Psoas muscle (tissue), 8 donors: ENCODE measurements around the gene TSHZ2. TPM values are rescaled to one million over a fixed set of nuclear protein-coding genes. Genes with fewer than 3 reads are reported as not detected.

Experiments used
- ATAC-seq, 4 donors: fragments of 200-7000 bp; cut with Tn5 transposase; one replicate each; pipeline ENCODE4 v1.9.1; 2020; ENCODE audit warnings: moderate library complexity in 3 of 4, mild to moderate bottlenecking in 2 of 4
- DNase-seq, 2 donors: peaks; one replicate each; pipeline ENCODE4 v3.0.0-alpha.2; 2020
- H3K27ac ChIP-seq: fragments of 200-600 bp; one replicate; pipeline ENCODE4 v1.8.0; 2022
- H3K27me3 ChIP-seq, 3 donors: fragments of 200-600 bp in 1 of 3; one replicate each; pipeline versions ENCODE4 v1.6.1 to v1.8.0; 2013 to 2022; ENCODE audit warnings: low read length in 2 of 3, mild to moderate bottlenecking in 2 of 3, moderate library complexity in 1 of 3; ENCODE audit not compliant: insufficient read depth in 3 of 3
- H3K36me3 ChIP-seq, 2 donors: fragments of 200-600 bp in 1 of 2; one replicate each; pipeline versions ENCODE4 v1.6.1 to v1.8.0; 2013 to 2022; ENCODE audit warnings: low read depth in 1 of 2, mild to moderate bottlenecking in 1 of 2, moderate library complexity in 1 of 2; ENCODE audit not compliant: insufficient read depth in 1 of 2
- H3K4me1 ChIP-seq: fragments of 200-600 bp; one replicate; pipeline ENCODE4 v1.8.0; 2022
- H3K4me3 ChIP-seq: fragments of 200-600 bp; one replicate; pipeline ENCODE4 v1.8.0; 2022; ENCODE audit warnings: mild to moderate bottlenecking
- H3K9me3 ChIP-seq: fragments of 200-600 bp; one replicate; pipeline ENCODE4 v1.8.0; 2022
- WGBS, 3 donors: extraction: QIAGEN DNeasy Blood & Tissue Kit; methylation state at CpG; one replicate each; pipeline versions ENCODE4 v1.1.6 to v1.1.7; 2013; 5-methylcytosine and 5-hydroxymethylcytosine counted together
- intact Hi-C, 2 donors: fragments of 100-400 bp; cut with DNase I; formaldehyde crosslinking; loops; one replicate each; pipeline versions ENCODE4 v1.11.0 to v1.14.2; 2022
- polyA plus RNA-seq, 3 donors: library from polyadenylated mRNA; stranded (reverse); fragments of 200-250 nt; gene quantifications; one replicate each; pipeline ENCODE4 v1.2.3, GENCODE V29; 2013
- total RNA-seq, 4 donors: library from RNA; stranded (reverse); fragmentation: NEBNext Ultra II Directional in 2 of 4; extraction: Animal tissue kit (Norgen Biotek cat#: 25700) in 2 of 4; gene quantifications; one replicate each; pipeline versions ENCODE4 v1.2.1 to v1.2.4, GENCODE V29; 2021 to 2023
- TF ChIP-seq, protein P1 (sequence below): fragments of 200-600 bp; IDR thresholded peaks from one replicate; pipeline ENCODE4 v1.8.0; 2022; ENCODE audit warnings: antibody characterized with exemption
- donor health status: healthy with polysubstance abuse.
- donor health status: DM: no; HTN: no; CAD: no; lungs with moderate emphysema.
- donor health status: Bipolar disorder and iron deficiency.
- donor health status: healthy.
- donor health status: DM: yes; HTN: yes; CAD: no.
- donor health status: DM: no; HTN: no; CAD: no.
- donor health status: DM: no; HTN: no; CAD: no.
- donor health status: DM: yes; HTN: yes; CAD: no.

Gene TSHZ2
- total and polyA plus RNA-seq, 7 donors = 0.39 to 7.5 (median 1.9) TPM

DNA sequence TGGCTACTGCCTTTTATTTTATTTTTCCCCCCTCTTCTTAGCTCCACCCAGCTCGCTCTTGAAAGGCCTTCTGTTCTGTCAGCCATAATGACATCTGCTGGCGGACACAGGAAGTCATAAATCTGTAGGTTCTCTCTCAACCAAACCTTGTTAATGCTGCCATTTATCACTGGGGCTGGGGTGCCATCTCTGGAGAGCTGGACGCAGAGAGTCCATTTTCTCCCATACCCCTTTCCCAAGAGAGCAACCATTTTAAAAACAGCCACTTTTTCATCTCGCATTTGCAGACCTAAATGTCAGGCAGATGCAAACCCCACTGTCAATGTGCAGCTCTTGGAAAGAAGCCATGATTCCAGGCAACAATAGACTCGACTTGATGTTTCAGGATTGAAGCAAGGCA is 13.0 kb upstream of the TSHZ2 start:
- DNase-seq (no peak), ATAC-seq (no peak)
- TF ChIP-seq, protein P1, sequence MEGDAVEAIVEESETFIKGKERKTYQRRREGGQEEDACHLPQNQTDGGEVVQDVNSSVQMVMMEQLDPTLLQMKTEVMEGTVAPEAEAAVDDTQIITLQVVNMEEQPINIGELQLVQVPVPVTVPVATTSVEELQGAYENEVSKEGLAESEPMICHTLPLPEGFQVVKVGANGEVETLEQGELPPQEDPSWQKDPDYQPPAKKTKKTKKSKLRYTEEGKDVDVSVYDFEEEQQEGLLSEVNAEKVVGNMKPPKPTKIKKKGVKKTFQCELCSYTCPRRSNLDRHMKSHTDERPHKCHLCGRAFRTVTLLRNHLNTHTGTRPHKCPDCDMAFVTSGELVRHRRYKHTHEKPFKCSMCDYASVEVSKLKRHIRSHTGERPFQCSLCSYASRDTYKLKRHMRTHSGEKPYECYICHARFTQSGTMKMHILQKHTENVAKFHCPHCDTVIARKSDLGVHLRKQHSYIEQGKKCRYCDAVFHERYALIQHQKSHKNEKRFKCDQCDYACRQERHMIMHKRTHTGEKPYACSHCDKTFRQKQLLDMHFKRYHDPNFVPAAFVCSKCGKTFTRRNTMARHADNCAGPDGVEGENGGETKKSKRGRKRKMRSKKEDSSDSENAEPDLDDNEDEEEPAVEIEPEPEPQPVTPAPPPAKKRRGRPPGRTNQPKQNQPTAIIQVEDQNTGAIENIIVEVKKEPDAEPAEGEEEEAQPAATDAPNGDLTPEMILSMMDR = no peak
- H3K36me3 ChIP-seq = no peaks in the 10 kb centered on the region
- no peaks in the 10 kb centered on the region for H3K27me3 ChIP-seq
- intact Hi-C loops = no loop called here
- H3K9me3 ChIP-seq = no peaks in the 10 kb centered on the region
- no peaks in the 10 kb centered on the region for H3K4me1 ChIP-seq
- WGBS, 3 donors = 27 to 38% (median 33%) methylated on average over 5 of the region's 5 CpGs
- no peak overlapping the region for H3K4me3 ChIP-seq
- no peak overlapping the region for H3K27ac ChIP-seq

DNA sequence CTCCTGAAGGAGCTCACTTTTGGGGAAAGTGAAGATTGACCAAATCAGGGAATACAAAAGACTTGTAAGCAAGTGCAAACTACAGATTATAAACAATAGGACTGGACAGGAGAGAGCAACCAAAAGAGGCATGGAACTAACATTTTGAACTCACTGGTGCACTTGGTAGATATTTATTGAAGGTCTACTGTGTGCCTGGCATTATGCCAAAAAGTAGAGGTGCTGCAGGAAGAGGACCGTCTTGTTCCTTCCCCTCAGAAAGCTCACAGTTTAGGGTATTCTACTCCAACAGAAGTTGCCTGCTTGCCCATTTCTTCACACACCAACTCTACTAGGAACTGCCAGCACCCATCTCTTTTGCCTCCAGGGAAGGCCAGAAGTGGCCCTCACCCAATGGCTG is 10.0 kb upstream of the TSHZ2 start:
- no peak for DNase-seq
- Histone ChIP-seq H3K27ac (no peak overlapping the region), H3K36me3 (no peaks in the 10 kb centered on the region), H3K9me3 (no peaks in the 10 kb centered on the region), H3K27me3 (no peaks in the 10 kb centered on the region), H3K4me3 (no peak overlapping the region), H3K4me1 (no peaks in the 10 kb centered on the region)
- no peak for ATAC-seq
- TF ChIP-seq, protein P1 = no peak
- intact Hi-C loops = no loop called here
- WGBS, 3 donors = 63 to 68% (median 67%) methylated on average over 1 of the region's 1 CpG

DNA sequence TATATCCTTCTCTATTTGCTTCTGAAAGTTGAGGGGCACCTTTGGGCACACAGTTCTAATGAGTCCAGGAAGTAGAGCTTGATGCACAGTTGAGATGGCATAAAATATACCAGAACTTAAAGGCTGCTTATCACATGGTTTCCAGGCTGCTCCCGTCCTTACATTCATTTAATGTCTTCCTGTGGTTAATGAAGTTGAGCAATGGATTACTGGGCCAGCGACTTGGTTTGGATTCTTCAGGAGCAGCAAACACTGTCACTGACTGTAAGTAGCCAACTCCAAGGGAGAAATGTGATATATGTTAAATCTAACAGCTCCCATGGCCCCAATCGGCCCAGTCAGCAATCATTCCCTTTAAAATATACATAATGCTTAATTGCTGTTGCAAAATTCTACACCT is 9.0 kb upstream of the TSHZ2 start:
- H3K27ac ChIP-seq = no peak overlapping the region
- ATAC-seq = no peak
- no peaks in the 10 kb centered on the region for H3K9me3 ChIP-seq
- no peak for DNase-seq
- intact Hi-C loops = no loop called here
- no peak overlapping the region for H3K4me3 ChIP-seq
- no peaks in the 10 kb centered on the region for H3K36me3 ChIP-seq
- no peaks in the 10 kb centered on the region for H3K4me1 ChIP-seq
- H3K27me3 ChIP-seq = peaks cover 0 to 3% (median 0%) of the 10 kb centered on the region in 3 donors
- 51 to 68% (median 59%) methylated on average over 3 of the region's 3 CpGs for WGBS, 3 donors
- TF ChIP-seq, protein P1 = no peak

DNA sequence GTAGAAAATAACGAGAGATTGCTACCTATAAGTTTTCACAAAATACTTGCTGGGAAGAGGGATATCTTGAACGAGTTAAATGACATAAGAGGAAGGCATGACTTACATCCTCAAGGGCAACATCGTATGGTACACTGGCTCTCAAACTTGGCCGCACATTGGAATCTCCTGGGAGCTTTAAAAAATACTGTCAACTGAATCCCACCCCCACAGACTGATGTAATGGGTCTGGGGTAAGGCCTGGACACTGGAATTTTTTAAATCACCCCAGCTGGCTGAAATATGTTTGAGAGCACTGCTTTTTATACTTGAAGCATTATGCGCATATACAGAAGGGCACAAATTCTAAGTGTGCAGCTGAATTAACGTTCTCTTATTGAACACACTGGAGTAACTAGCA is 8.0 kb upstream of the TSHZ2 start:
- H3K4me1 ChIP-seq = no peaks in the 10 kb centered on the region
- WGBS, 3 donors = 24 to 27% (median 26%) methylated on average over 6 of the region's 6 CpGs
- H3K36me3 ChIP-seq = no peaks in the 10 kb centered on the region
- H3K27me3 ChIP-seq = peaks cover 0 to 3% (median 0%) of the 10 kb centered on the region in 3 donors
- no peak for DNase-seq
- ATAC-seq = no peak
- intact Hi-C loops = no loop called here
- H3K4me3 ChIP-seq = no peak overlapping the region
- no peaks in the 10 kb centered on the region for H3K9me3 ChIP-seq
- H3K27ac ChIP-seq = no peak overlapping the region
- TF ChIP-seq, protein P1 = no peak

DNA sequence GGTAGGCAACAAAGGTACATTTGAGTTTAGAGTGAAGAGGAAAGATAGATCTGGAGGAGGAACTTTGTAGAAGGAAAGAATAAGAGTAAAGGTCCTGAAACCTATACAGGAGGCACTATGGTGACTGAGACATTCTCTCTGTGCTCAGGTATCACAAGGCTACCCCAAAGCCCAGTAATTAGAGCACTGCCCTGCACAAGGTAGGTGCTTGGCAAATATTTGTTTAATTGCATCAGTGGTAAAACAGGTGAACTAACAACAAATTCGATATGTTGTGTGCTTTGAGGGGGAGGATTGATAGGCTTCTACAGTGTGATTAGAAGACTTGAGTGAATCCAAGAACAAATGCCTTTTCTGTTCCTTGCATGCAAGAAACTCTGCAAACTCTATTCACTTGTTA is 6.8 kb upstream of the TSHZ2 start:
- H3K4me3 ChIP-seq = no peak overlapping the region
- no peak for DNase-seq
- H3K36me3 ChIP-seq = no peaks in the 10 kb centered on the region
- intact Hi-C loops = no loop called here
- 58 to 77% (median 75%) methylated on average over 1 of the region's 1 CpG for WGBS, 3 donors
- no peaks in the 10 kb centered on the region for H3K4me1 ChIP-seq
- no peaks in the 10 kb centered on the region for H3K9me3 ChIP-seq
- no peak overlapping the region for H3K27ac ChIP-seq
- H3K27me3 ChIP-seq = peaks cover 0 to 3% (median 0%) of the 10 kb centered on the region in 3 donors
- ATAC-seq = no peak
- TF ChIP-seq, protein P1 = no peak
